Measurements from ENCODE around the gene TMEM123.

DNA sequence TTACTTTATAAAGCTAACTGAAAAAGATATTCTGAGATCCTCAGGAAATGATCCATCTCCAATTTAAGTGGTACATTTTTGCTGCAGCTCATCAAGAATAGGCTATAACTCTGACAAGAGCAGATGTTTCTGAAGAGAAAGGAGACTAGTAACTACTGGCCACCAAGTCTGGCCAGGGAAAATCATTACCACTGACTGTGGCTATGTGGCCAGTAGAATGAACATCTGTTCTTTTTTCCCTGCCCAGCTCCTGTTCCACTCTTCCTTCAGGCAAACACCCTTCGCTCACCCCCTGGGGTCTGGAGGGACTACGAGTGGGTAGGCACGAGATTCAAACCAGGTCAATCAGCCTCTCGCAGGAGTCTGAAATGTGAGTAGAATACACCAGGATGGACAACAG lies 23.9 kb downstream of the TMEM123 start:
- TF ChIP-seq, protein P1, sequence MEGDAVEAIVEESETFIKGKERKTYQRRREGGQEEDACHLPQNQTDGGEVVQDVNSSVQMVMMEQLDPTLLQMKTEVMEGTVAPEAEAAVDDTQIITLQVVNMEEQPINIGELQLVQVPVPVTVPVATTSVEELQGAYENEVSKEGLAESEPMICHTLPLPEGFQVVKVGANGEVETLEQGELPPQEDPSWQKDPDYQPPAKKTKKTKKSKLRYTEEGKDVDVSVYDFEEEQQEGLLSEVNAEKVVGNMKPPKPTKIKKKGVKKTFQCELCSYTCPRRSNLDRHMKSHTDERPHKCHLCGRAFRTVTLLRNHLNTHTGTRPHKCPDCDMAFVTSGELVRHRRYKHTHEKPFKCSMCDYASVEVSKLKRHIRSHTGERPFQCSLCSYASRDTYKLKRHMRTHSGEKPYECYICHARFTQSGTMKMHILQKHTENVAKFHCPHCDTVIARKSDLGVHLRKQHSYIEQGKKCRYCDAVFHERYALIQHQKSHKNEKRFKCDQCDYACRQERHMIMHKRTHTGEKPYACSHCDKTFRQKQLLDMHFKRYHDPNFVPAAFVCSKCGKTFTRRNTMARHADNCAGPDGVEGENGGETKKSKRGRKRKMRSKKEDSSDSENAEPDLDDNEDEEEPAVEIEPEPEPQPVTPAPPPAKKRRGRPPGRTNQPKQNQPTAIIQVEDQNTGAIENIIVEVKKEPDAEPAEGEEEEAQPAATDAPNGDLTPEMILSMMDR (conservative IDR thresholded peaks at IDR 0.05; ENCODE audit: low read depth, low read length) = no peak
- TF ChIP-seq POLR2A (IDR thresholded peaks at IDR 0.05; ENCODE audit: low read depth, low read length) (no peak), RFX5 (IDR thresholded peaks at IDR 0.05; ENCODE audit: low read depth, low read length) (no peak), MAFK (IDR thresholded peaks at IDR 0.05; ENCODE audit: low read depth, low read length) (no peak), RAD21 (IDR thresholded peaks at IDR 0.05; ENCODE audit: low read length) (no peak), MXI1 (IDR thresholded peaks at IDR 0.05; ENCODE audit: borderline replicate concordance, low read depth, low read length) (no peak), CHD1 (IDR thresholded peaks at IDR 0.05; ENCODE audit: low read depth, low read length) (no peak), USF2 (IDR thresholded peaks at IDR 0.05; ENCODE audit: low read depth, low read length) (no peak), CEBPB (IDR thresholded peaks at IDR 0.05; ENCODE audit: low read depth, low read length) (no peak), RCOR1 (IDR thresholded peaks at IDR 0.05; ENCODE audit: insufficient replicate concordance, low read length) (no peak)
